SJSA1 (cell line): Measurements from ENCODE around the gene TPM4. TPM values are rescaled to one million over a fixed set of nuclear protein-coding genes. Genes with fewer than 3 reads are reported as not detected.
"Not testable (repeated sequence)": the region's sequence is repeated elsewhere in the genome, so short reads cannot be mapped to it uniquely, and the experiment has no call there.

Experiments
- DNase-seq, 2 experiments: peaks; one replicate each; pipeline ENCODE4 v3.0.0-alpha.2; 2015 to 2020; ENCODE audit warnings: low spot score in 2 of 2, low read depth in 1 of 2
- H3K27ac ChIP-seq: fragments of 250-450 bp; sonication (Bioruptor Pico); 2 replicates; pipeline ENCODE4 v1.5.1; 2020; ENCODE audit warnings: mild to moderate bottlenecking, moderate library complexity
- H3K27me3 ChIP-seq: fragments of 250-450 bp; sonication (Bioruptor Pico); replicated peaks from 2 replicates; pipeline ENCODE4 v1.5.1; 2020; ENCODE audit warnings: mild to moderate bottlenecking, moderate library complexity
- H3K36me3 ChIP-seq: fragments of 250-450 bp; sonication (Bioruptor Pico); 2 replicates; pipeline ENCODE4 v1.5.1; 2020; ENCODE audit warnings: mild to moderate bottlenecking
- H3K4me1 ChIP-seq: fragments of 250-450 bp; sonication (Bioruptor Pico); replicated peaks from 2 replicates; pipeline ENCODE4 v1.6.1; 2021; ENCODE audit warnings: mild to moderate bottlenecking
- H3K4me3 ChIP-seq: fragments of 250-450 bp; sonication (Bioruptor Pico); 2 replicates; pipeline ENCODE4 v1.5.1; 2020; ENCODE audit warnings: mild to moderate bottlenecking
- H3K9me3 ChIP-seq: fragments of 250-450 bp; sonication (Bioruptor Pico); replicated peaks from 2 replicates; pipeline ENCODE4 v1.5.1; 2020; ENCODE audit warnings: mild to moderate bottlenecking
- total RNA-seq: library from RNA; depleted of rRNA; stranded (reverse); fragments of >200 nt; shearing (Covaris generic); gene quantifications from 2 replicates; pipeline ENCODE4 v1.2.3, GENCODE V29; 2014; rRNA removed

The TPM4 gene
- total RNA-seq: 1,990 and 2,203 TPM in 2 replicates

GRCh38 chr19:16076154-16076957 lies at the start of gene TPM4:
TSS of gene TPM4 (plus strand) at chr19:16076495. CDS start at chr19:16076566, 71 bp downstream.
- Histone ChIP-seq H3K27me3 (no peaks in the 10 kb centered on the region), H3K4me1 (peaks cover 37% of the 10 kb centered on the region), H3K36me3 (peaks cover 44% of the 10 kb centered on the region), H3K27ac (peak within 1 kb of the TSS; percentile 98), H3K9me3 (no peaks in the 10 kb centered on the region), H3K4me3 (peak within 1 kb of the TSS; percentile 97)
- DNase-seq: peak; percentile 96

GRCh38 chr19:16026756-16027155 lies 49.5 kb upstream of the TPM4 start:
- Histone ChIP-seq H3K4me3 (no peak overlapping the region), H3K27me3 (no peaks in the 10 kb centered on the region), H3K4me1 (no peaks in the 10 kb centered on the region), H3K27ac (no peak overlapping the region), H3K36me3 (no peaks in the 10 kb centered on the region), H3K9me3 (no peaks in the 10 kb centered on the region)
- DNase-seq: no peak

GRCh38 chr19:16027528-16027927 lies 48.8 kb upstream of the TPM4 start:
- no peaks in the 10 kb centered on the region for H3K4me1 ChIP-seq
- no peaks in the 10 kb centered on the region for H3K9me3 ChIP-seq
- DNase-seq: no peak
- H3K36me3 ChIP-seq: no peaks in the 10 kb centered on the region
- no peaks in the 10 kb centered on the region for H3K27me3 ChIP-seq
- H3K27ac ChIP-seq: no peak overlapping the region
- no peak overlapping the region for H3K4me3 ChIP-seq

- not testable (repeated sequence) for H3K4me1 ChIP-seq, DNase-seq
Measured at GRCh38 chr19:16030155-16030554, 46.1 kb upstream of the TPM4 start.

GRCh38 chr19:16030964-16031871 lies 45.1 kb upstream of the TPM4 start:
- no peak for DNase-seq

More at GRCh38 chr19:16030155-16030554, 46.1 kb upstream of the TPM4 start:
- H3K36me3 ChIP-seq, H3K4me3 ChIP-seq, H3K27me3 ChIP-seq, H3K27ac ChIP-seq, H3K9me3 ChIP-seq: not testable (repeated sequence)

GRCh38 chr19:16031872-16032200 lies 44.5 kb upstream of the TPM4 start:
- no peaks in the 10 kb centered on the region for H3K4me1 ChIP-seq
- H3K27me3 ChIP-seq: no peaks in the 10 kb centered on the region
- no peak for DNase-seq
- H3K27ac ChIP-seq: no peak overlapping the region
- no peaks in the 10 kb centered on the region for H3K9me3 ChIP-seq
- no peaks in the 10 kb centered on the region for H3K36me3 ChIP-seq
- no peak overlapping the region for H3K4me3 ChIP-seq

More at GRCh38 chr19:16030964-16031871, 45.1 kb upstream of the TPM4 start:
- no peaks in the 10 kb centered on the region for H3K9me3 ChIP-seq
- no peaks in the 10 kb centered on the region for H3K27me3 ChIP-seq
- no peak overlapping the region for H3K4me3 ChIP-seq
- no peak overlapping the region for H3K27ac ChIP-seq
- H3K36me3 ChIP-seq: no peaks in the 10 kb centered on the region
- no peaks in the 10 kb centered on the region for H3K4me1 ChIP-seq

- H3K27me3 ChIP-seq: no peaks in the 10 kb centered on the region
- H3K4me1 ChIP-seq: no peaks in the 10 kb centered on the region
- DNase-seq: no peak
- no peaks in the 10 kb centered on the region for H3K36me3 ChIP-seq
- no peaks in the 10 kb centered on the region for H3K9me3 ChIP-seq
- no peak overlapping the region for H3K4me3 ChIP-seq
- no peak overlapping the region for H3K27ac ChIP-seq
Measured at GRCh38 chr19:16032509-16033135, 43.7 kb upstream of the TPM4 start.

- H3K36me3 ChIP-seq: no peaks in the 10 kb centered on the region
- no peak overlapping the region for H3K4me3 ChIP-seq
- DNase-seq: no peak
- no peaks in the 10 kb centered on the region for H3K4me1 ChIP-seq
- no peaks in the 10 kb centered on the region for H3K9me3 ChIP-seq
- no peaks in the 10 kb centered on the region for H3K27me3 ChIP-seq
- H3K27ac ChIP-seq: no peak overlapping the region
Measured at GRCh38 chr19:16033136-16033530, 43.2 kb upstream of the TPM4 start.

GRCh38 chr19:16033721-16034120 lies 42.6 kb upstream of the TPM4 start:
- DNase-seq: no peak
- H3K27ac ChIP-seq: no peak overlapping the region
- H3K4me3 ChIP-seq: no peak overlapping the region
- H3K27me3 ChIP-seq: no peaks in the 10 kb centered on the region
- H3K4me1 ChIP-seq: no peaks in the 10 kb centered on the region
- H3K9me3 ChIP-seq: no peaks in the 10 kb centered on the region
- H3K36me3 ChIP-seq: no peaks in the 10 kb centered on the region

- no peak overlapping the region for H3K4me3 ChIP-seq
- H3K27me3 ChIP-seq: no peaks in the 10 kb centered on the region
- H3K36me3 ChIP-seq: no peaks in the 10 kb centered on the region
- no peaks in the 10 kb centered on the region for H3K4me1 ChIP-seq
- DNase-seq: no peak
- H3K27ac ChIP-seq: no peak overlapping the region
- no peaks in the 10 kb centered on the region for H3K9me3 ChIP-seq
Measured at GRCh38 chr19:16034180-16034579, 42.1 kb upstream of the TPM4 start.

- no peak overlapping the region for H3K4me3 ChIP-seq
- no peaks in the 10 kb centered on the region for H3K27me3 ChIP-seq
- no peaks in the 10 kb centered on the region for H3K4me1 ChIP-seq
- H3K36me3 ChIP-seq: no peaks in the 10 kb centered on the region
- DNase-seq: no peak
- no peaks in the 10 kb centered on the region for H3K9me3 ChIP-seq
- H3K27ac ChIP-seq: no peak overlapping the region
Measured at GRCh38 chr19:16034958-16035560, 41.2 kb upstream of the TPM4 start.

GRCh38 chr19:16035601-16036297 lies 40.5 kb upstream of the TPM4 start:
- H3K4me1 ChIP-seq: peaks cover 5% of the 10 kb centered on the region; the same call in 1 of the 2 replicates
- H3K4me3 ChIP-seq: no peak overlapping the region
- DNase-seq: no peak
- H3K36me3 ChIP-seq: no peaks in the 10 kb centered on the region
- H3K27ac ChIP-seq: no peak overlapping the region
- no peaks in the 10 kb centered on the region for H3K27me3 ChIP-seq
- H3K9me3 ChIP-seq: no peaks in the 10 kb centered on the region

GRCh38 chr19:16036397-16036925 lies 39.8 kb upstream of the TPM4 start:
- no peak for DNase-seq

More at GRCh38 chr19:16036397-16036925, 39.8 kb upstream of the TPM4 start:
- peaks cover 11% of the 10 kb centered on the region for H3K4me1 ChIP-seq
- H3K4me3 ChIP-seq: no peak overlapping the region
- H3K36me3 ChIP-seq: no peaks in the 10 kb centered on the region
- no peaks in the 10 kb centered on the region for H3K27me3 ChIP-seq
- no peak overlapping the region for H3K27ac ChIP-seq
- no peaks in the 10 kb centered on the region for H3K9me3 ChIP-seq
